HFFc6 (cell line): ENCODE data around the gene KCNB1. TPM values are rescaled to one million over a fixed set of nuclear protein-coding genes. Genes with fewer than 3 reads are reported as not detected.

Source experiments
- DNase-seq: peaks from one replicate; pipeline ENCODE4 v3.0.0-alpha.2; 2018
- H3K27ac Mint-ChIP-seq: 2 replicates; pipeline ENCODE4 v1.8.0; 2020; ENCODE audit warnings: mild to moderate bottlenecking, mixed read lengths
- H3K27me3 Mint-ChIP-seq: 2 replicates; pipeline ENCODE4 v1.8.0; 2021; ENCODE audit warnings: mild to moderate bottlenecking, moderate library complexity, mixed read lengths; ENCODE audit not compliant: insufficient read depth
- H3K36me3 Mint-ChIP-seq: 2 replicates; pipeline ENCODE4 v1.8.0; 2021; ENCODE audit warnings: low read depth, mixed read lengths
- H3K4me1 Mint-ChIP-seq: 2 replicates; pipeline ENCODE4 v1.8.0; 2020; ENCODE audit warnings: low read depth, mixed read lengths
- H3K4me3 Mint-ChIP-seq: 2 replicates; pipeline ENCODE4 v1.8.0; 2020; ENCODE audit warnings: mild to moderate bottlenecking, moderate library complexity, mixed read lengths
- H3K9me3 Mint-ChIP-seq: 2 replicates; pipeline ENCODE4 v1.8.0; 2020; ENCODE audit warnings: mild to moderate bottlenecking, mixed read lengths
- CTCF ChIP-seq: fragments of 200-600 bp; sonication (generic); IDR thresholded peaks from 2 replicates; pipeline ENCODE4 v1.5.0; 2021; ENCODE audit warnings: antibody characterized with exemption, mild to moderate bottlenecking
- total RNA-seq, 6 experiments: library from RNA; stranded (reverse); fragmentation: NEBNext Ultra II Directional; extraction: Animal tissue kit (Norgen Biotek cat#: 25700); gene quantifications; 2 replicates in 1 of 6; 3 replicates in 5 of 6; pipeline ENCODE4 v1.2.3, GENCODE V29; 2021

The KCNB1 gene
- total RNA-seq, 6 experiments from 2014 or later: 0.05 to 1.2 (median 0.20) TPM

GRCh38 chr20:49445176-49445575 is 37.3 kb downstream of the KCNB1 start:
- H3K9me3 Mint-ChIP-seq: no peaks in the 10 kb centered on the region
- peaks cover 63% of the 10 kb centered on the region for H3K27me3 Mint-ChIP-seq
- no peak overlapping the region for H3K4me3 Mint-ChIP-seq
- H3K27ac Mint-ChIP-seq: no peak overlapping the region
- TF ChIP-seq CTCF: no peak
- H3K4me1 Mint-ChIP-seq: no peaks in the 10 kb centered on the region
- H3K36me3 Mint-ChIP-seq: no peaks in the 10 kb centered on the region
- DNase-seq: no peak

GRCh38 chr20:49444553-49444990 is 37.9 kb downstream of the KCNB1 start:
- H3K9me3 Mint-ChIP-seq: no peaks in the 10 kb centered on the region
- no peak overlapping the region for H3K4me3 Mint-ChIP-seq
- no peaks in the 10 kb centered on the region for H3K36me3 Mint-ChIP-seq
- no peaks in the 10 kb centered on the region for H3K4me1 Mint-ChIP-seq
- no peak overlapping the region for H3K27ac Mint-ChIP-seq
- DNase-seq: no peak
- peaks cover 63% of the 10 kb centered on the region for H3K27me3 Mint-ChIP-seq
- no peak for TF ChIP-seq CTCF

- no peak for DNase-seq
- H3K27ac Mint-ChIP-seq: no peak overlapping the region
- TF ChIP-seq CTCF: no peak
- H3K9me3 Mint-ChIP-seq: no peaks in the 10 kb centered on the region
- peaks cover 45% of the 10 kb centered on the region for H3K27me3 Mint-ChIP-seq
- H3K36me3 Mint-ChIP-seq: no peaks in the 10 kb centered on the region
- H3K4me3 Mint-ChIP-seq: no peak overlapping the region
- no peaks in the 10 kb centered on the region for H3K4me1 Mint-ChIP-seq
Observed at GRCh38 chr20:49437057-49437456, 45.4 kb downstream of the KCNB1 start.

- TF ChIP-seq CTCF: no peak
- H3K36me3 Mint-ChIP-seq: no peaks in the 10 kb centered on the region
- DNase-seq: no peak
- no peak overlapping the region for H3K27ac Mint-ChIP-seq
- no peak overlapping the region for H3K4me3 Mint-ChIP-seq
- H3K9me3 Mint-ChIP-seq: no peaks in the 10 kb centered on the region
- H3K4me1 Mint-ChIP-seq: no peaks in the 10 kb centered on the region
- H3K27me3 Mint-ChIP-seq: peaks cover 42% of the 10 kb centered on the region
Observed at GRCh38 chr20:49435639-49436038, 46.8 kb downstream of the KCNB1 start.

- H3K4me1 Mint-ChIP-seq: no peaks in the 10 kb centered on the region
- H3K36me3 Mint-ChIP-seq: no peaks in the 10 kb centered on the region
- H3K9me3 Mint-ChIP-seq: no peaks in the 10 kb centered on the region; the same call in 1 of the 2 replicates
- H3K27me3 Mint-ChIP-seq: peaks cover 35% of the 10 kb centered on the region
- H3K27ac Mint-ChIP-seq: no peak overlapping the region
- TF ChIP-seq CTCF: no peak
- H3K4me3 Mint-ChIP-seq: no peak overlapping the region
- no peak for DNase-seq
Observed at GRCh38 chr20:49433333-49433732, 49.1 kb downstream of the KCNB1 start.

- Mint-ChIP-seq H3K27me3 (peaks cover 36% of the 10 kb centered on the region), H3K4me1 (no peaks in the 10 kb centered on the region), H3K9me3 (no peaks in the 10 kb centered on the region; the same call in 1 of the 2 replicates), H3K36me3 (no peaks in the 10 kb centered on the region), H3K4me3 (no peak overlapping the region), H3K27ac (no peak overlapping the region)
- no peak for TF ChIP-seq CTCF
- DNase-seq: no peak
Observed at GRCh38 chr20:49432550-49432949, 49.9 kb downstream of the KCNB1 start.
